ENCODE data around the gene RPS14. TPM values are rescaled to one million over a fixed set of nuclear protein-coding genes. Genes with fewer than 3 reads are reported as not detected.
"Not testable (repeated sequence)": the region's sequence is repeated elsewhere in the genome, so short reads cannot be mapped to it uniquely, and the experiment has no call there.

Gene RPS14
- total and polyA plus RNA-seq, 2 of the 4 experiments (the other 2 are of a cell fraction), result 6,296 to 7,310 TPM

DNA sequence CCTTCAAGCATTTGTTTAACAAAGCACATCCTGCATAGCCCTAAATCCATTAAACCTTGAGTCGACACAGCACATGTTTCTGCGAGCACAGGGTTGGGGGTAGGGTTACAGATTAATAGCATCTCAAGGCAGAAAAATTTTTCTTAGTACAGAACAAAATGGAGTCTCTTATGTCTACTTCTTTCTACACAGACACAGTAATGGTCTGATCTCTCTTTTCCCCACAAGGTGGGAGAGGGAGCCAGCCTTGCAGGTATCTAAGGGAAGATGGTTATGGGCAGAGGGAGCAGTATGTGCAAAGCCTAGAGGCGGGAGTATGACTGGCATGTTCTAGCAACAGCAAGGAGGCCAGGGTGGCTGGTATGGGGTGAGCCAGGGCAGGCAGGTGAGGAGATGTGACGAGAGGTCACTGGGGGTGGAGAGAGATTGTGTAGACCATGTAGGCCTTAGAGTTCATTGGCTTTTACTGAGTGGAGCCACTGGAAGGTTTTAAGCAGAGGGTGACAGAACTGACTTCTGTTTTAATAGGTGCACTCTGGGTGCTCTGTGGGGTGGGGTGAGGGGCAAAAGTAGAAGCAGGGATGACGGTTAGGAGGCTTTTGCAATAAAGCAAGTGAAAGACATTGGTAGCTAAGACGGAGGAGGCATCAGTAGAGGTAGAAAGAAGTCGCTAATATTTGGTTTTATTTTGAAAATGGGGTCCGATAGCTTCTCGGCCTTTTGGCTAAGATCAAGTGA is 5.1 kb upstream of the RPS14 start:
- intact Hi-C loops (cut with micrococcal nuclease) (no loop called here), dilution Hi-C loops (cut with HindIII; ENCODE audit: low sequenced_read_pairs, unreplicated experiment) (no loop called here), in situ Hi-C loops (cut with MboI; ENCODE audit: low sequenced_read_pairs) (loop anchor here (5.0 kb wide), 1 partner anchor 198 kb away; no protein-coding TSS in a partner anchor)
- no peak overlapping the region for H2BK5ac ChIP-seq (ENCODE audit: low read depth, low read length, poor library complexity, severe bottlenecking)
- H3K18ac ChIP-seq (ENCODE audit: low read depth, low read length), result no peak overlapping the region
- H3K14ac ChIP-seq (replicated peaks; ENCODE audit: low read depth, low read length), result no peak overlapping the region
- H3K9ac ChIP-seq (ENCODE audit: low read depth, low read length), result no peak overlapping the region
- H3K9me3 ChIP-seq (ENCODE audit: control insufficient read depth, insufficient read depth, low read length), result no peaks in the 10 kb centered on the region
- H3K4ac ChIP-seq (ENCODE audit: low read depth, low read length), result no peak overlapping the region
- H4K5ac ChIP-seq (ENCODE audit: low read depth, low read length), result no peak overlapping the region
- no peak for ATAC-seq (ENCODE audit: low read depth)
- ChIA-PET CTCF (no interaction called here), POLR2A (ENCODE audit: unreplicated experiment) (no interaction called here)
- no peak overlapping the region for H2BK20ac ChIP-seq (ENCODE audit: low read depth, low read length)
- 81% methylated on average over 3 of the region's 9 CpGs; no CpG with 5 or more reads in 1 of the 2 experiments for WGBS, 2 experiments (ENCODE audit: extremely low coverage in 2 of 2, insufficient read length in 1 of 2)
- no peak overlapping the region for H2BK15ac ChIP-seq (ENCODE audit: low read depth, low read length)
- no peaks in the 10 kb centered on the region for H3K36me3 ChIP-seq (ENCODE audit: control insufficient read depth, insufficient read depth, low read length)
- no peak for DNase-seq
- peaks cover 0 to 9% of the 10 kb centered on the region in 2 experiments; a peak in 1 of 4 replicates for H3K79me1 ChIP-seq (ENCODE audit: low read depth in 1 of 2, low read length in 2 of 2)
- TF ChIP-seq RCOR1 (IDR thresholded peaks at IDR 0.05; ENCODE audit: insufficient replicate concordance, low read length) (no peak), MAFK (IDR thresholded peaks at IDR 0.05; ENCODE audit: low read depth, low read length) (no peak), MXI1 (IDR thresholded peaks at IDR 0.05; ENCODE audit: borderline replicate concordance, low read depth, low read length) (no peak), NFE2L2 (IDR thresholded peaks at IDR 0.05; ENCODE audit: low read depth, low read length) (no peak), RFX5 (IDR thresholded peaks at IDR 0.05; ENCODE audit: low read depth, low read length) (no peak), SMC3 (IDR thresholded peaks at IDR 0.05; ENCODE audit: low read depth, low read length) (no peak)
- TF ChIP-seq, protein P1, sequence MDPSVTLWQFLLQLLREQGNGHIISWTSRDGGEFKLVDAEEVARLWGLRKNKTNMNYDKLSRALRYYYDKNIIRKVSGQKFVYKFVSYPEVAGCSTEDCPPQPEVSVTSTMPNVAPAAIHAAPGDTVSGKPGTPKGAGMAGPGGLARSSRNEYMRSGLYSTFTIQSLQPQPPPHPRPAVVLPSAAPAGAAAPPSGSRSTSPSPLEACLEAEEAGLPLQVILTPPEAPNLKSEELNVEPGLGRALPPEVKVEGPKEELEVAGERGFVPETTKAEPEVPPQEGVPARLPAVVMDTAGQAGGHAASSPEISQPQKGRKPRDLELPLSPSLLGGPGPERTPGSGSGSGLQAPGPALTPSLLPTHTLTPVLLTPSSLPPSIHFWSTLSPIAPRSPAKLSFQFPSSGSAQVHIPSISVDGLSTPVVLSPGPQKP (IDR thresholded peaks at IDR 0.05; ENCODE audit: borderline replicate concordance, low read depth, low read length), result no peak
- no TSS peak for BruUV-seq (replicated peaks)
- no peak overlapping the region for H4K91ac ChIP-seq (ENCODE audit: insufficient read depth, low read depth, low read length)
- no peak overlapping the region for H2AFZ ChIP-seq (replicated peaks; ENCODE audit: low read length, poor library complexity)
- H3K4me3 ChIP-seq (ENCODE audit: insufficient read depth, low read depth, low read length), result no peak overlapping the region
- H3K56ac ChIP-seq (ENCODE audit: extremely low read depth, insufficient read depth, low read length), result no peak overlapping the region
- no peak overlapping the region for H3K4me2 ChIP-seq (ENCODE audit: low read depth, low read length)
- H3K27me3 ChIP-seq (ENCODE audit: control insufficient read depth, insufficient read depth, low read length), result no peaks in the 10 kb centered on the region
- H3K4me1 ChIP-seq (ENCODE audit: control insufficient read depth, insufficient read depth, low read length), result no peaks in the 10 kb centered on the region
- H3K23ac ChIP-seq (ENCODE audit: low read depth, low read length), result no peak overlapping the region
- H4K20me1 ChIP-seq (ENCODE audit: insufficient read depth, low read length), result no peaks in the 10 kb centered on the region; the same call in 1 of the 2 replicates
- H4K8ac ChIP-seq (ENCODE audit: low read depth in 2 of 2, low read length in 2 of 2), result no peak overlapping the region
- no peak overlapping the region for H2BK120ac ChIP-seq (ENCODE audit: low read depth, low read length)
- H3K27ac ChIP-seq (ENCODE audit: insufficient read depth, low read length), result no peak overlapping the region
- H2AK9ac ChIP-seq (replicated peaks; ENCODE audit: low read depth, low read length, poor library complexity), result no peak overlapping the region
- no peaks in the 10 kb centered on the region for H3K9me1 ChIP-seq (ENCODE audit: insufficient read depth, low read length)
- no peak overlapping the region for H2AK5ac ChIP-seq (ENCODE audit: low read depth, low read length)

DNA sequence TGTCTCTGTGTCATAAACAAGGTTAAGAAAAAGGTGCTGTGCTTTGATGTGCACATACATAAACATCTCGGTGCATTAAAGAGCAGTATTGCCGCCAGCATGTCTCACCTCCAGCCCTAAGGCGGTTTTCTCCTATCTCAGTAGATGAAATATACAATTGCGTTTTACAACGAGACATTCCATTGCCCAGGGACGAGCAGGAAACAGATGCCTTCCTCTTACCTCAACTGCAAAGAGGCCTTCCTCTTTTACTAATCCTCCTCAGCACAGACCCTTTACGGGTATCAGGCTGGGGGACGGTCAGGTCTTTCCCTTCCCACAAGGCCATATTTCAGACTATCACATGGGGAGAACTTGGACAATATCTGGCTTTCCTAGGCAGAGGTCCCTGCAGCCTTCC is 4.5 kb upstream of the RPS14 start:
- CTCF ChIA-PET; H2AFZ ChIP-seq (replicated peaks; ENCODE audit: low read length, poor library complexity); POLR2A ChIA-PET (ENCODE audit: unreplicated experiment); H3K4ac ChIP-seq (ENCODE audit: low read depth, low read length); H2BK5ac ChIP-seq (ENCODE audit: low read depth, low read length, poor library complexity, severe bottlenecking); ATAC-seq (ENCODE audit: low read depth); H2BK120ac ChIP-seq (ENCODE audit: low read depth, low read length); BruUV-seq (replicated peaks); H3K9ac ChIP-seq (ENCODE audit: low read depth, low read length); H3K9me1 ChIP-seq (ENCODE audit: insufficient read depth, low read length); H3K4me2 ChIP-seq (ENCODE audit: low read depth, low read length); H4K20me1 ChIP-seq (ENCODE audit: insufficient read depth, low read length); H2BK20ac ChIP-seq (ENCODE audit: low read depth, low read length); H4K5ac ChIP-seq (ENCODE audit: low read depth, low read length); H3K4me1 ChIP-seq (ENCODE audit: control insufficient read depth, insufficient read depth, low read length); H2BK15ac ChIP-seq (ENCODE audit: low read depth, low read length); H4K8ac ChIP-seq (ENCODE audit: low read depth in 2 of 2, low read length in 2 of 2); H4K91ac ChIP-seq (ENCODE audit: insufficient read depth, low read depth, low read length); H3K9me3 ChIP-seq (ENCODE audit: control insufficient read depth, insufficient read depth, low read length); H3K27ac ChIP-seq (ENCODE audit: insufficient read depth, low read length); H2AK5ac ChIP-seq (ENCODE audit: low read depth, low read length); H3K18ac ChIP-seq (ENCODE audit: low read depth, low read length); H3K79me1 ChIP-seq (ENCODE audit: low read depth in 1 of 2, low read length in 2 of 2); H3K23ac ChIP-seq (ENCODE audit: low read depth, low read length); H3K4me3 ChIP-seq (ENCODE audit: insufficient read depth, low read depth, low read length); H3K36me3 ChIP-seq (ENCODE audit: control insufficient read depth, insufficient read depth, low read length); H3K14ac ChIP-seq (replicated peaks; ENCODE audit: low read depth, low read length); H3K27me3 ChIP-seq (ENCODE audit: control insufficient read depth, insufficient read depth, low read length); intact Hi-C loops (cut with micrococcal nuclease); H3K56ac ChIP-seq (ENCODE audit: extremely low read depth, insufficient read depth, low read length); DNase-seq; dilution Hi-C loops (cut with HindIII; ENCODE audit: low sequenced_read_pairs, unreplicated experiment); H2AK9ac ChIP-seq (replicated peaks; ENCODE audit: low read depth, low read length, poor library complexity): not testable (repeated sequence)
- in situ Hi-C loops (cut with MboI; ENCODE audit: low sequenced_read_pairs), result loop anchor here (5.0 kb wide), 1 partner anchor 198 kb away; no protein-coding TSS in a partner anchor
- WGBS, 2 experiments (ENCODE audit: extremely low coverage in 2 of 2, insufficient read length in 1 of 2), result no CpG with 5 or more reads among the region's 8 CpGs
